ENCODE results near the gene C2orf92. TPM values are rescaled to one million over a fixed set of nuclear protein-coding genes. Genes with fewer than 3 reads are reported as not detected.

The C2orf92 gene
- polyA plus RNA-seq, 1 donor from 2014 or later: 10.7 TPM

DNA sequence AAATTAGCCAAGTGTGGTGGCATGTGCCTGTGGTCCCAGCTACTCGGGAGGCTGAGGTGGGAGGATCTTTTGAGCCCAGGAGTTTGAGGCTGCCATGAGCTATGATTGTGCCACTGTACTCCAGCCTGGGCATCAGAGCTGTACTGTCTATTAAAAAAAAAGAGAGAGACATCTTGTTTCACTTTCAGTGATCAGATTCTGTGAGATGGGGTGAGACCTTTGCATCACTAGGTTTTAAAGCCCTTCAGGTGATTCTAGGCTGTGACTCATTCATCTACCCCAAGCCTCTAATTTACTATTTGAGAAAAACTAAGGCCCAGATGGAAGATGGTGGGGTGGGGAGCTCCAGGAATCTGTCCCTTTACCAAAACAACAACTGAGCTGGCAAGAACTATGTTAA lies 7.1 kb downstream of the C2orf92 start:
- Histone ChIP-seq H3K27me3 (ENCODE audit: insufficient read depth, low read depth, low read length) (no peaks in the 10 kb centered on the region), H3K9me3 (ENCODE audit: low read length) (no peaks in the 10 kb centered on the region), H4K20me1 (ENCODE audit: insufficient read depth) (no peaks in the 10 kb centered on the region), H3K79me2 (replicated peaks; ENCODE audit: insufficient read depth, low read length) (no peaks in the 10 kb centered on the region), H2AFZ (ENCODE audit: low read depth, low read length) (no peak overlapping the region), H3K4me2 (ENCODE audit: low read length) (no peak overlapping the region), H3K9ac (ENCODE audit: low read length) (no peak overlapping the region), H3K9me2 (ENCODE audit: insufficient read depth, low read length) (no peaks in the 10 kb centered on the region), H3K27ac (ENCODE audit: low read length) (no peak overlapping the region), H3K36me3 (ENCODE audit: insufficient read depth, low read length) (no peaks in the 10 kb centered on the region), H3F3A (ENCODE audit: insufficient read depth, low read length, poor library complexity, severe bottlenecking) (no peaks in the 10 kb centered on the region), H3K4me3 (ENCODE audit: low read length) (no peak overlapping the region)
- TF ChIP-seq, protein P1, sequence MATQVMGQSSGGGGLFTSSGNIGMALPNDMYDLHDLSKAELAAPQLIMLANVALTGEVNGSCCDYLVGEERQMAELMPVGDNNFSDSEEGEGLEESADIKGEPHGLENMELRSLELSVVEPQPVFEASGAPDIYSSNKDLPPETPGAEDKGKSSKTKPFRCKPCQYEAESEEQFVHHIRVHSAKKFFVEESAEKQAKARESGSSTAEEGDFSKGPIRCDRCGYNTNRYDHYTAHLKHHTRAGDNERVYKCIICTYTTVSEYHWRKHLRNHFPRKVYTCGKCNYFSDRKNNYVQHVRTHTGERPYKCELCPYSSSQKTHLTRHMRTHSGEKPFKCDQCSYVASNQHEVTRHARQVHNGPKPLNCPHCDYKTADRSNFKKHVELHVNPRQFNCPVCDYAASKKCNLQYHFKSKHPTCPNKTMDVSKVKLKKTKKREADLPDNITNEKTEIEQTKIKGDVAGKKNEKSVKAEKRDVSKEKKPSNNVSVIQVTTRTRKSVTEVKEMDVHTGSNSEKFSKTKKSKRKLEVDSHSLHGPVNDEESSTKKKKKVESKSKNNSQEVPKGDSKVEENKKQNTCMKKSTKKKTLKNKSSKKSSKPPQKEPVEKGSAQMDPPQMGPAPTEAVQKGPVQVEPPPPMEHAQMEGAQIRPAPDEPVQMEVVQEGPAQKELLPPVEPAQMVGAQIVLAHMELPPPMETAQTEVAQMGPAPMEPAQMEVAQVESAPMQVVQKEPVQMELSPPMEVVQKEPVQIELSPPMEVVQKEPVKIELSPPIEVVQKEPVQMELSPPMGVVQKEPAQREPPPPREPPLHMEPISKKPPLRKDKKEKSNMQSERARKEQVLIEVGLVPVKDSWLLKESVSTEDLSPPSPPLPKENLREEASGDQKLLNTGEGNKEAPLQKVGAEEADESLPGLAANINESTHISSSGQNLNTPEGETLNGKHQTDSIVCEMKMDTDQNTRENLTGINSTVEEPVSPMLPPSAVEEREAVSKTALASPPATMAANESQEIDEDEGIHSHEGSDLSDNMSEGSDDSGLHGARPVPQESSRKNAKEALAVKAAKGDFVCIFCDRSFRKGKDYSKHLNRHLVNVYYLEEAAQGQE (IDR thresholded peaks at IDR 0.05; ENCODE audit: borderline replicate concordance): no peak
- TF ChIP-seq EP300 (conservative IDR thresholded peaks at IDR 0.05; ENCODE audit: poor library complexity, severe bottlenecking) (no peak), RAD21 (conservative IDR thresholded peaks at IDR 0.05) (no peak), TAF1 (IDR thresholded peaks at IDR 0.05; ENCODE audit: low read depth) (no peak), POLR2AphosphoS5 (IDR thresholded peaks at IDR 0.05) (no peak), EZH2 (IDR thresholded peaks at IDR 0.05; ENCODE audit: borderline replicate concordance, insufficient read depth, low read length, poor library complexity, severe bottlenecking) (no peak), MXI1 (conservative IDR thresholded peaks at IDR 0.05; ENCODE audit: poor library complexity, severe bottlenecking) (no peak), SMC3 (conservative IDR thresholded peaks at IDR 0.05; ENCODE audit: poor library complexity) (no peak)
- TF ChIP-seq, protein P2, sequence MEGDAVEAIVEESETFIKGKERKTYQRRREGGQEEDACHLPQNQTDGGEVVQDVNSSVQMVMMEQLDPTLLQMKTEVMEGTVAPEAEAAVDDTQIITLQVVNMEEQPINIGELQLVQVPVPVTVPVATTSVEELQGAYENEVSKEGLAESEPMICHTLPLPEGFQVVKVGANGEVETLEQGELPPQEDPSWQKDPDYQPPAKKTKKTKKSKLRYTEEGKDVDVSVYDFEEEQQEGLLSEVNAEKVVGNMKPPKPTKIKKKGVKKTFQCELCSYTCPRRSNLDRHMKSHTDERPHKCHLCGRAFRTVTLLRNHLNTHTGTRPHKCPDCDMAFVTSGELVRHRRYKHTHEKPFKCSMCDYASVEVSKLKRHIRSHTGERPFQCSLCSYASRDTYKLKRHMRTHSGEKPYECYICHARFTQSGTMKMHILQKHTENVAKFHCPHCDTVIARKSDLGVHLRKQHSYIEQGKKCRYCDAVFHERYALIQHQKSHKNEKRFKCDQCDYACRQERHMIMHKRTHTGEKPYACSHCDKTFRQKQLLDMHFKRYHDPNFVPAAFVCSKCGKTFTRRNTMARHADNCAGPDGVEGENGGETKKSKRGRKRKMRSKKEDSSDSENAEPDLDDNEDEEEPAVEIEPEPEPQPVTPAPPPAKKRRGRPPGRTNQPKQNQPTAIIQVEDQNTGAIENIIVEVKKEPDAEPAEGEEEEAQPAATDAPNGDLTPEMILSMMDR (IDR thresholded peaks at IDR 0.05; ENCODE audit: poor library complexity, severe bottlenecking): no peak

DNA sequence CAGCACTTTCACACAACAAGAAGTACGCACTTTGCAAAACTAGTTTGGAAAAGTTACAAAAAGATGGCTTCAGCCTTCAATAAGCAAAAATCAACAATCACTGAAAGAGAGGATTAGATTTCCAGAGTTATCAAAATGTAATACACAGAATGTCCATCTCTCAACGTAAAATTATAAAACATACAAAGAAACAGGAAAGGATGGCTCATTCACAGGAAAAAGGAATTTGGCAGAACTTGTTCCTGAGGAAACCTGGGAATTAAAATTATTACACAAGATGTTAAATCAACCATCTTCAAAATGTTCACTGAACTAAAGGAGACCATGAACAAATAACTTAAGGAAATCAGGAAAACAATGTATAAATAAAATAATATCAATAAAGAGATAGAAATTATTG lies 8.0 kb downstream of the C2orf92 start:
- no peak for TF ChIP-seq SMC3 (conservative IDR thresholded peaks at IDR 0.05; ENCODE audit: poor library complexity)
- no peak for TF ChIP-seq TAF1 (IDR thresholded peaks at IDR 0.05; ENCODE audit: low read depth)
- TF ChIP-seq, protein P1 (IDR thresholded peaks at IDR 0.05; ENCODE audit: borderline replicate concordance): no peak
- no peak for TF ChIP-seq RAD21 (conservative IDR thresholded peaks at IDR 0.05)
- TF ChIP-seq EP300 (conservative IDR thresholded peaks at IDR 0.05; ENCODE audit: poor library complexity, severe bottlenecking): no peak
- no peak overlapping the region for H3K4me3 ChIP-seq (ENCODE audit: low read length)
- no peaks in the 10 kb centered on the region for H3K9me2 ChIP-seq (ENCODE audit: insufficient read depth, low read length)
- H3K27ac ChIP-seq (ENCODE audit: low read length): no peak overlapping the region
- no peaks in the 10 kb centered on the region for H3K9me3 ChIP-seq (ENCODE audit: low read length)
- no peak overlapping the region for H3K9ac ChIP-seq (ENCODE audit: low read length)
- no peak overlapping the region for H2AFZ ChIP-seq (ENCODE audit: low read depth, low read length)
- no peaks in the 10 kb centered on the region for H3K79me2 ChIP-seq (replicated peaks; ENCODE audit: insufficient read depth, low read length)
- H3K27me3 ChIP-seq (ENCODE audit: insufficient read depth, low read depth, low read length): no peaks in the 10 kb centered on the region
- H4K20me1 ChIP-seq (ENCODE audit: insufficient read depth): no peaks in the 10 kb centered on the region
- no peaks in the 10 kb centered on the region for H3K36me3 ChIP-seq (ENCODE audit: insufficient read depth, low read length)
- no peak overlapping the region for H3K4me2 ChIP-seq (ENCODE audit: low read length)
- no peaks in the 10 kb centered on the region for H3F3A ChIP-seq (ENCODE audit: insufficient read depth, low read length, poor library complexity, severe bottlenecking)
